Measurements from ENCODE around the gene PCDH12. TPM values are rescaled to one million over a fixed set of nuclear protein-coding genes. Genes with fewer than 3 reads are reported as not detected.
"Not testable (repeated sequence)": the region's sequence is repeated elsewhere in the genome, so short reads cannot be mapped to it uniquely, and the experiment has no call there.

The PCDH12 gene
- total RNA-seq, 1 donor: under 0.01 TPM

GRCh38 chr5:141933151-141933550, 24.9 kb downstream of the PCDH12 start:
- no peak overlapping the region for H3K4me3 ChIP-seq (ENCODE audit: low read depth, low read length)
- DNase-seq (ENCODE audit: low read depth): no peak
- no peak for TF ChIP-seq CTCF (IDR thresholded peaks at IDR 0.05; ENCODE audit: insufficient read depth, low read length)

GRCh38 chr5:141931694-141932093, 26.3 kb downstream of the PCDH12 start:
- DNase-seq (ENCODE audit: low read depth): no peak
- H3K4me3 ChIP-seq (ENCODE audit: low read depth, low read length): no peak overlapping the region
- TF ChIP-seq CTCF (IDR thresholded peaks at IDR 0.05; ENCODE audit: insufficient read depth, low read length): no peak

GRCh38 chr5:141929398-141930058, 28.5 kb downstream of the PCDH12 start:
- H3K4me3 ChIP-seq (ENCODE audit: low read depth, low read length): no peak overlapping the region
- no peak for DNase-seq (ENCODE audit: low read depth)
- no peak for TF ChIP-seq CTCF (IDR thresholded peaks at IDR 0.05; ENCODE audit: insufficient read depth, low read length)

GRCh38 chr5:141928051-141928450, 30.0 kb downstream of the PCDH12 start:
- no peak for DNase-seq (ENCODE audit: low read depth)
- H3K4me3 ChIP-seq (ENCODE audit: low read depth, low read length): no peak overlapping the region
- no peak for TF ChIP-seq CTCF (IDR thresholded peaks at IDR 0.05; ENCODE audit: insufficient read depth, low read length)

- no peak for TF ChIP-seq CTCF (IDR thresholded peaks at IDR 0.05; ENCODE audit: insufficient read depth, low read length)
- H3K4me3 ChIP-seq (ENCODE audit: low read depth, low read length): no peak overlapping the region
- no peak for DNase-seq (ENCODE audit: low read depth)
These were observed 31.6 kb downstream of the PCDH12 start for GRCh38 chr5:141926434-141926833.

GRCh38 chr5:141923448-141924313, 34.3 kb downstream of the PCDH12 start, which contains the start of gene DELE1:
DELE1 (plus strand) TSS chr5:141923871; CDS start chr5:141923942, 71 bp downstream.
- DNase-seq (ENCODE audit: low read depth): peak; percentile 92
- no peak for TF ChIP-seq CTCF (IDR thresholded peaks at IDR 0.05; ENCODE audit: insufficient read depth, low read length)
- peak within 1 kb of the TSS; percentile 83 for H3K4me3 ChIP-seq (ENCODE audit: low read depth, low read length)

- peak overlapping the region; percentile 83 for H3K4me3 ChIP-seq (ENCODE audit: low read depth, low read length)
- DNase-seq (ENCODE audit: low read depth): not testable (repeated sequence)
These were observed 35.1 kb downstream of the PCDH12 start for GRCh38 chr5:141922827-141923447.
